ENCODE data around the gene ATP11A. TPM values are rescaled to one million over a fixed set of nuclear protein-coding genes. Genes with fewer than 3 reads are reported as not detected.

The ATP11A gene
- total and polyA plus RNA-seq, 10 donors, result 2.7 to 91.3 (median 59.1) TPM

DNA sequence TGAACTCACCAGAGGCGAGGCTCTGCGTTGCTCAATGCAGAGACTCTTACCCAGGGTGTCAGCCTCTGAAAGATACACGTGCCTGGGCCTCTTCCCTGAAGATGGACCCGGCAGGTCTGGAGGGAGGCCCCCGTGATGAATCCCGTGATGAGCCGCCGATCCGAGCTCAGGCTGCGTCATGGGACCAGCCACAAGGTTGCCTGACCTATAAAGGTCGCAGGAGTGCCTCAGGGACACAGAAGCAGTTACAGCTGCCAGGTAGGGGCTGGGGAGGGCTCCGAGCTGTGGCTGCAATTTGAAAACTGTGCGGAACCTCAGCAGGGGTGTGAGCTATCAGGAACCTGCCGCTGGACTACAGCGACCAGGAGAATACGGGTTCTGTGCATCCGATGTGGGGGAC, 10.5 kb upstream of the ATP11A start:
- Histone ChIP-seq H3K9me3 (no peaks in the 10 kb centered on the region), H3K27me3 (replicated peaks in 1 of 7) (peaks cover 0 to 11% (median 0%) of the 10 kb centered on the region in 7 donors), H3K4me3 (no peak overlapping the region), H3K36me3 (no peaks in the 10 kb centered on the region), H3K27ac (no peak overlapping the region), H3K4me1 (no peaks in the 10 kb centered on the region)
- TF ChIP-seq POLR2AphosphoS5 (IDR thresholded peaks at IDR 0.05), result no peak
- TF ChIP-seq, protein P1, sequence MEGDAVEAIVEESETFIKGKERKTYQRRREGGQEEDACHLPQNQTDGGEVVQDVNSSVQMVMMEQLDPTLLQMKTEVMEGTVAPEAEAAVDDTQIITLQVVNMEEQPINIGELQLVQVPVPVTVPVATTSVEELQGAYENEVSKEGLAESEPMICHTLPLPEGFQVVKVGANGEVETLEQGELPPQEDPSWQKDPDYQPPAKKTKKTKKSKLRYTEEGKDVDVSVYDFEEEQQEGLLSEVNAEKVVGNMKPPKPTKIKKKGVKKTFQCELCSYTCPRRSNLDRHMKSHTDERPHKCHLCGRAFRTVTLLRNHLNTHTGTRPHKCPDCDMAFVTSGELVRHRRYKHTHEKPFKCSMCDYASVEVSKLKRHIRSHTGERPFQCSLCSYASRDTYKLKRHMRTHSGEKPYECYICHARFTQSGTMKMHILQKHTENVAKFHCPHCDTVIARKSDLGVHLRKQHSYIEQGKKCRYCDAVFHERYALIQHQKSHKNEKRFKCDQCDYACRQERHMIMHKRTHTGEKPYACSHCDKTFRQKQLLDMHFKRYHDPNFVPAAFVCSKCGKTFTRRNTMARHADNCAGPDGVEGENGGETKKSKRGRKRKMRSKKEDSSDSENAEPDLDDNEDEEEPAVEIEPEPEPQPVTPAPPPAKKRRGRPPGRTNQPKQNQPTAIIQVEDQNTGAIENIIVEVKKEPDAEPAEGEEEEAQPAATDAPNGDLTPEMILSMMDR (IDR thresholded peaks at IDR 0.05 in 8 of 11, conservative IDR thresholded peaks at IDR 0.05 in 3 of 11), result no peak
- TF ChIP-seq POLR2A (IDR thresholded peaks at IDR 0.05), result no peak
- DNase-seq, result no peak
- intact Hi-C loops (cut with DNase I; ENCODE audit: low total_unique reads), result no loop called here
- 94 to 98% (median 97%) methylated on average over 9 to 17 of the region's 17 CpGs for WGBS, 5 donors

DNA sequence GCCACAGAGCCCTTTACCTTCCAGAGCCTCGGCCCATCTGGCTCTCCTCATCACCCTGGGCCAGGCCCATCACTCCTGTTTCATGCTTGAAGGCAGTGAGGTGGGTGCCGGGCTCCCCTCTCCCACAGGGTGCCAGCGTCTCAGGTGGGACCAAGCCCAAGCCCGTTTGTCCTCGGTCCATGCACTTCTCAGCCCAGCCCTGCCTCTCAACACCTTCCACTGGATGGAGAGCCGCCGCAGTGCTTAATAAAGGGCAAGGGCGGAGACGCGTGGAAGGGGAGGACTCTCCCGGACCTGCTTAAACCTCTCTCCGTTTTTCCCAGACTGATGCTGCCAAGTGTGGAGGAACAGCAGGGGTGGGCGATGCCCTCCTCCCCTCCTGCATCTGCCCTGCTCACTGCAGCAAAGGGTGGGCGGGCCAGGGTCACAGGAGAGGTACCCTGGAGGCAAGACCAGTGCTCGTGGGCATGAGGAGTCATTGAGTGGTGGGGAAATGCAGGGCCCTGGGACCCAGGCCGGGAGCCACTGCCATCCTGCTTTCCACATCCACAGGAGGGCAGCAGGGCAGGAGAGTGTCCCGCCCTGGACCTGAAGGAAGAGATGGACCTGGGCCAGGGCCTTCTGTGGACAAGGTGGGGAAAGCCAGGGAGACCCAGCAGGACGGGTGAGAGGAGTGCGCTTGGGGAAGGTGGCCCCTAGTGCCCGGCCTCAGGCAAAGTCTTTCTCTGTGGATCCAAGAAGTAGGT, 9.7 kb upstream of the ATP11A start:
- H3K4me3 ChIP-seq, result no peak overlapping the region
- no peak overlapping the region for H3K27ac ChIP-seq
- H3K9me3 ChIP-seq, result no peaks in the 10 kb centered on the region
- peaks cover 0 to 11% (median 0%) of the 10 kb centered on the region in 7 donors for H3K27me3 ChIP-seq (replicated peaks in 1 of 7)
- DNase-seq, result no peak
- WGBS, 5 donors, result 87 to 94% (median 92%) methylated on average over 16 to 20 of the region's 20 CpGs
- intact Hi-C loops (cut with DNase I; ENCODE audit: low total_unique reads), result no loop called here
- TF ChIP-seq, protein P1 (IDR thresholded peaks at IDR 0.05 in 8 of 11, conservative IDR thresholded peaks at IDR 0.05 in 3 of 11), result no peak
- TF ChIP-seq POLR2A (IDR thresholded peaks at IDR 0.05), result no peak
- TF ChIP-seq POLR2AphosphoS5 (IDR thresholded peaks at IDR 0.05), result no peak
- H3K36me3 ChIP-seq, result no peaks in the 10 kb centered on the region
- H3K4me1 ChIP-seq, result no peaks in the 10 kb centered on the region

DNA sequence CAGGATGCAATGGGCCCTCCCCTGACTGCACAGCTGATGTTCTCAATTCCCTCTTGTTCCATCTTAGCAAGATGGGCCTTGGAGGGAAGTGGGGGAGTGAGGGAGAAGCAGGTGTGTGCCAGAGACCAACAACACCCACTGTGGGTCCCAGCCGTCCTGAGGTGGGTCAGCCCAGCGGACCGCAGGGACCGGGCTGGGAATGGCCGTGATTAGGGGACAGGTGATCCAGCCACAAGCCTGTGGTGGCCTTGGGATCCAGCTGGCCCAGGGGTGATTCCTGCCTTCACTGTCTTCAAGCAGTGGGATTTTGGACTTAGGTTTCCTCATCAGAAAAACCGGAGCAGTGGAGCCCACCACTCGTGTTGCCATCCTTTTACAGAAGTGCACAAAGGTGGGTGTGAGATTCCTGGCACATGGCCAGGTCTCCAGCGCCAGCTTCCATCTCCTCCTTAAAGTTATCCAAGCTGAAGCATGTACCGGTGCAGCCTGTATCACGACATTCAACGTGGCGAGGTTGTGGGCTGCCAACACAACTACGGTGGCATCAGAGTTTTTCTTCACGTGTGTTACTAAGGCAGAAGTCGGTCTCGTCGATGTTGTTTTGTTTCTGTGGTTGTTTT, 9.0 kb upstream of the ATP11A start:
- TF ChIP-seq POLR2AphosphoS5 (IDR thresholded peaks at IDR 0.05), result no peak
- TF ChIP-seq, protein P1 (IDR thresholded peaks at IDR 0.05 in 8 of 11, conservative IDR thresholded peaks at IDR 0.05 in 3 of 11), result no peak
- no peak for TF ChIP-seq POLR2A (IDR thresholded peaks at IDR 0.05)
- intact Hi-C loops (cut with DNase I; ENCODE audit: low total_unique reads), result no loop called here
- Histone ChIP-seq H3K4me3 (no peak overlapping the region), H3K36me3 (no peaks in the 10 kb centered on the region), H3K9me3 (no peaks in the 10 kb centered on the region), H3K27me3 (replicated peaks in 1 of 7) (peaks cover 0 to 11% (median 0%) of the 10 kb centered on the region in 7 donors), H3K27ac (no peak overlapping the region), H3K4me1 (no peaks in the 10 kb centered on the region)
- no peak for DNase-seq
- WGBS, 5 donors, result 90 to 98% (median 92%) methylated on average over 17 of the region's 17 CpGs

DNA sequence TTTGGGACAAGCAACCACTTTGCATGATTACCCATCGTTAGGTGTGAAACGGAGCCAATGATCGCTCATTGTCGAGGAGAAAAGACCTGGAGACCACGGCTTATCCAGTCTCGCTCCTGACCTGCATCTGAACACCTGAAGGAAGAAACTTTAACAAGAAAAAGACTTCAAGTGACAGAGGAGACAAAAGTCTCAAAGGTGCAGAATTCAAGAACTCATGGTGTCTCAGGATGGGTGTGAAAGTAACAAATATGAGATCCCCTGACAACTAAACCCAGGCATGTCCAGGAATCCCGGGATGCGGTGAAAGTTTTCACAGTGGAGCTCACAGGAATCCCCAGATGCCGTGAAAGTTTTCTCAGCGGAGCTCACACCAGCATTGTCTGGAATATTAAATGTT, 6.3 kb upstream of the ATP11A start:
- no peak for DNase-seq
- no peak overlapping the region for H3K27ac ChIP-seq
- no peaks in the 10 kb centered on the region for H3K9me3 ChIP-seq
- peaks cover 2 to 10% (median 6%) of the 10 kb centered on the region in 6 donors for H3K4me1 ChIP-seq
- H3K27me3 ChIP-seq (replicated peaks in 1 of 7), result no peaks in the 10 kb centered on the region
- H3K36me3 ChIP-seq, result no peaks in the 10 kb centered on the region
- intact Hi-C loops (cut with DNase I; ENCODE audit: low total_unique reads), result no loop called here
- TF ChIP-seq POLR2AphosphoS5 (IDR thresholded peaks at IDR 0.05), result no peak
- TF ChIP-seq, protein P1 (IDR thresholded peaks at IDR 0.05 in 8 of 11, conservative IDR thresholded peaks at IDR 0.05 in 3 of 11), result no peak
- TF ChIP-seq POLR2A (IDR thresholded peaks at IDR 0.05), result no peak
- 89 to 95% (median 93%) methylated on average over 10 of the region's 10 CpGs for WGBS, 5 donors
- no peak overlapping the region for H3K4me3 ChIP-seq
